Activated CD4-positive, alpha-beta T cell treated with anti-CD3 and anti-CD28 coated beads, Interleukin-2, amount 10 ng/mL, durations not matched to agents 24 days and 14 days (primary cell): ENCODE data around the gene CDK9. TPM values are rescaled to one million over a fixed set of nuclear protein-coding genes. Genes with fewer than 3 reads are reported as not detected.

ENCODE experiments used
- DNase-seq: peaks from one replicate; pipeline ENCODE4 v3.0.0; 2022
- H3K27ac Mint-ChIP-seq: one replicate; pipeline ENCODE4 v1.8.0; 2022; ENCODE audit warnings: mild to moderate bottlenecking, mixed read lengths
- H3K27me3 Mint-ChIP-seq: one replicate; pipeline ENCODE4 v1.8.0; 2022; ENCODE audit warnings: mixed read lengths
- H3K36me3 Mint-ChIP-seq: one replicate; pipeline ENCODE4 v1.8.0; 2022; ENCODE audit warnings: low read depth, mild to moderate bottlenecking, mixed read lengths
- H3K4me1 Mint-ChIP-seq: one replicate; pipeline ENCODE4 v1.8.0; 2021; ENCODE audit warnings: mixed read lengths
- H3K4me3 Mint-ChIP-seq: one replicate; pipeline ENCODE4 v1.8.0; 2022; ENCODE audit warnings: mild to moderate bottlenecking, moderate library complexity, mixed read lengths
- H3K9me3 Mint-ChIP-seq: one replicate; pipeline ENCODE4 v1.8.0; 2021; ENCODE audit warnings: mixed read lengths
- intact Hi-C: fragments of 100-400 bp; cut with micrococcal nuclease; formaldehyde crosslinking; loops from one replicate; pipeline ENCODE4 v1.15.1; 2023
- total RNA-seq: library from RNA; stranded (reverse); gene quantifications from 2 replicates; pipeline ENCODE4 v1.2.3, GENCODE V29; 2022

The CDK9 gene
- total RNA-seq, 1 donor from 2014 or later = 96.4 TPM

DNA sequence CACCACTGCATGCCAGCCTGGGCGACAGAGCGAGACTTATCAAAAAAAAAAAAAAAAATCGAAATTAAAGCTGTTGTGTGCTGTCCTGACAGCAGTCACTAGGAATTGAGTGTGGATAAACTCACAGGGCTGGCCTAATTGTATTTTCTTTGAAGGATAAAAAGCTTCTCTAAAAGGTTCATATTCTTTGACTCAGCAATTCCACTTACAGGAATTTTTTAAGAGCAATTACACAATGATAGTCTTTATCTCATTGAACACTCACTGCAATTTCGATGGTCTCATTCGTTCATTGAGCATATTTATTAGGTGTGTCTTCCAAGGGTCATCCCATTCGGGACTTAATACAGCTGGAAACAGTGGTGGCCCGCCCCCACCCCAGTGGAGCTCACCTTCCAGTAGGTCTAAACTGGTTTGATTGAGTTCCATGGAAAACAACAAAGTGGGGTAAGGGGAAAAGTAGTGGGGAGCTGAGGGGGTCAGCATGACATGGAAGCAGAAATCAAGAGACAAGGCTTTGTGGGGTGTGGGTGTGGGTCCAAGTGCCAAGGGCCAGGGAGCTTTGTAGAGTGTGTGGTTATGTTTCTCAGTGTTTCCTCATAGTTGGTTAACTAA is 6.7 kb downstream of the CDK9 start:
- Mint-ChIP-seq H3K4me1 (peaks cover 34% of the 10 kb centered on the region), H3K27ac (peak overlapping the region; percentile 47), H3K36me3 (peaks cover 46% of the 10 kb centered on the region), H3K9me3 (no peaks in the 10 kb centered on the region), H3K4me3 (no peak overlapping the region), H3K27me3 (no peaks in the 10 kb centered on the region)
- no peak for DNase-seq
- intact Hi-C loops = no loop called here

DNA sequence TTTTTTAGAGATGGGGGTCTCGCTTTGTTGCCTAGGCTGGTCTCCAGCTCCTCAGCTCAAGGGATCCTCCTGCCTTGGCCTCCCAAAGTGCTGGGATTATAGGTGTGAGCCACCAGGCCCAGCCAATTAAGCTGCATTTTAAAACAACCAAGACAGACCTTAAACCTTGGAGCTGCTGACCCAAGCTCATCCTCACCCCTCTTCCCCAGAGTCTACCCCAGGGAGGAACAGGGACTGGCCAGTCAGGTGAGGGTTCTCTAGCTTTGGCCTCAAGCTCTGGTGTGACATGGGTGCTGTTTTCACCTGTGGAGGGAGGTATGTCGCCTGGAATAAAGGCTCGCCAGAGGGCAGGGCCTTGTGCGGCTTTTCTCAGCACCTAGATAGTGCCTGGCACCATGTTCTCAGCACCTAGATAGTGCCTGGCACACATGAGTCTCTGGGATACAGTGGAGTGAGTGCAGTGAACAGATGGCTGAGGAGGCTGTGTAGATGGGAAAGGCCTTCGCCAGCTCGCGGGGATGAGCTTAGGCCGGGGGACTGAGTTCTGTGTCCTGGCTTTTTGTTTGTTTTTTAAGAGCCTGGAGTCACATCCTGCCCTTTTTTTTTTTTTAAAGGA is 7.4 kb downstream of the CDK9 start:
- no peak for DNase-seq
- Mint-ChIP-seq H3K27ac (no peak overlapping the region), H3K36me3 (peaks cover 42% of the 10 kb centered on the region), H3K27me3 (no peaks in the 10 kb centered on the region), H3K4me1 (peaks cover 33% of the 10 kb centered on the region), H3K9me3 (no peaks in the 10 kb centered on the region), H3K4me3 (no peak overlapping the region)
- intact Hi-C loops = no loop called here

DNA sequence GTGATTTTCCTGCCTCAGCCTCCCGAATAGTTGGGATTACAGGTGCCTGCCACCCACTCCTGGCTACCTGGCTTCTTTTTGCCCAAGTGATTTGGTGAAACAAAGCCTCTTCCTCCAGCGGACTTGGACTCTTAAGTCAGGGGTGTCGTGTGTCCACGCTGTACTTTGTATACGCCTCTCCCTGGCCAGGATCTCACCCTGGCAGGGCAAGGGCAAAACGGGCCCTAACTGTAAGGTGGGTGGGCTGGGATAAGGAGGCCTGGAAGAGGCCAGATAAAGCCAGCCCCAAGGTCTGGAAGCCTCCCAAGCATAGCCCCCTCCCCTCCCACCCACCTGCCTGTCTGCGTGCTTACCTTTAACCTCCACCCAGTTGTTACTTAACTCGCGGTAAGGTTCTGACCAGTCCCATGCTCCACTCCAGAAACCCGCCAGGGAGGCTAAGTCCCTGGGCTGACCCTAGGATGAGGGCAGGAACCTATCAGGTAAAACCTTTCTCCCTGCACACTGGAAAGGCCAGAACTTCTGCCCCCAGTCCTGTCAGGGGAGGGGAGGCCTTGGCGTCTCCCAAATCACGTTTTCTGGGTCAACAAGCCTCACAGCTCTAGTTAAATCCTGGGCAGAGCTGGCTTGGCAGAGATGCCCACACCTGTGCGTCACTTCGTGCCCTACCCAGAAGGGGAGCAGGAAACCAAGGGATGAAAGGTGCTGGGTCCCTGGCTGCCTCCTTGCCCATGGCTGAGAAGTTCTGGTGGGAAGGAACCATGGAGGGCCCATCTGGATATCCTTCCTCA is 8.4 kb downstream of the CDK9 start:
- Mint-ChIP-seq H3K27ac (no peak overlapping the region), H3K27me3 (no peaks in the 10 kb centered on the region), H3K4me1 (peaks cover 24% of the 10 kb centered on the region), H3K36me3 (peaks cover 33% of the 10 kb centered on the region), H3K9me3 (no peaks in the 10 kb centered on the region), H3K4me3 (no peak overlapping the region)
- intact Hi-C loops = no loop called here
- DNase-seq = no peak

DNA sequence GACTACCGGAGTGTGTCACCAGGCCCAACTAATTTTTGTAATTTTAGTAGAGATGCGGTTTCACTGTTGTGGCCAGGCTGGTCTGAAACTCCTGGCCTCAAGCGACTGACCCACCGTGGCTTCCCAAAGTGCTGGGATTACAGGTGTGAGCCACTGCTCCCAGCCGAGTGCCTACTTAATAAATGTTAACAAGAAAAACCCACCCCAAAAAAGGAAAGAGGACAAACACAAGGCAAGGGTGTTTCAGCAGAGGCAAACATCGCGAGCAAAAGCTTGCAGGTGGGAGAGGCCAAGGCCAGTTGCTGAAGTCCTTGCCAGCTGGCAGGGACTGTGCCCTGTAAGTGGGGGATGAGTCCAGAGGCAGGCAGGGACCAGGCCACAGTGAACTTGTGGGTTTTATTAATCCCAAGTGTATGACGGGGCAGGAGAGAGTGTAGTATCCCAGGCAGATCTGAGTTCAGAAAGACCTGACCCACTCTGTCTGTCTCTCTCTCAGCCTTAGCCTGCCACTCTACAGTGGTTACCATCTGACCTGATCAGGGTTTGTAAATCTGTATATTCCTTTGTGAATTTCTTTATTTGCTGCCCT is 10.5 kb downstream of the CDK9 start:
- Mint-ChIP-seq H3K27me3 (no peaks in the 10 kb centered on the region), H3K4me1 (peaks cover 25% of the 10 kb centered on the region), H3K4me3 (peak overlapping the region; percentile 70), H3K36me3 (peaks cover 16% of the 10 kb centered on the region), H3K27ac (peak overlapping the region; percentile 88), H3K9me3 (no peaks in the 10 kb centered on the region)
- no peak for DNase-seq
- intact Hi-C loops = no loop called here

DNA sequence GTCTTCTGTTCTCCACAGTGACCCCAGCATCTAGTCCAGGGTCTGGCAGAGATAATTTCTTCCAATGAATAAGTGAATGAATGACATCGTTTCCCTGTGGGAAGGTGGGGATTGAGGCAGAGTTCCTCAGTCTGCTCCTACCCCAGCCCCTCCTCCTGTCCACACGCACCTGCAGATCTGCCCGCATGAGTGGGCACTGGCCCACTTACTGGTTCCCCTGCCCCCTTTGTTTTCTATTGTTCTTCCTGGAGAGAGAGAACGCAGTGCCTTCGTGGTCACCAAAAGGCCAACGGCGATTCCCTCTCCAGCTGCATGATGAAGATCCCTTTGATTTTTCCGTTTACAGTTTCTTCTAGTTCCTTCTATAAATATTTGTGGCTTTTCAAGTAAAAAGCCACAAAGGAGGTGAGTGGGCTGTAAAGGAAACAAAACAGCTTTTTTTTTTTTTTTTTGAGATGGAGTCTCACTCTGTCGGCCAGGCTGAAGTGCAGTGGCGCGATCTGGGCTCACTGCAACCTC is 11.1 kb downstream of the CDK9 start:
- Mint-ChIP-seq H3K4me3 (peak overlapping the region; percentile 70), H3K27me3 (no peaks in the 10 kb centered on the region), H3K36me3 (peaks cover 14% of the 10 kb centered on the region), H3K9me3 (no peaks in the 10 kb centered on the region), H3K4me1 (peaks cover 28% of the 10 kb centered on the region), H3K27ac (peak overlapping the region; percentile 88)
- intact Hi-C loops = no loop called here
- no peak for DNase-seq

DNA sequence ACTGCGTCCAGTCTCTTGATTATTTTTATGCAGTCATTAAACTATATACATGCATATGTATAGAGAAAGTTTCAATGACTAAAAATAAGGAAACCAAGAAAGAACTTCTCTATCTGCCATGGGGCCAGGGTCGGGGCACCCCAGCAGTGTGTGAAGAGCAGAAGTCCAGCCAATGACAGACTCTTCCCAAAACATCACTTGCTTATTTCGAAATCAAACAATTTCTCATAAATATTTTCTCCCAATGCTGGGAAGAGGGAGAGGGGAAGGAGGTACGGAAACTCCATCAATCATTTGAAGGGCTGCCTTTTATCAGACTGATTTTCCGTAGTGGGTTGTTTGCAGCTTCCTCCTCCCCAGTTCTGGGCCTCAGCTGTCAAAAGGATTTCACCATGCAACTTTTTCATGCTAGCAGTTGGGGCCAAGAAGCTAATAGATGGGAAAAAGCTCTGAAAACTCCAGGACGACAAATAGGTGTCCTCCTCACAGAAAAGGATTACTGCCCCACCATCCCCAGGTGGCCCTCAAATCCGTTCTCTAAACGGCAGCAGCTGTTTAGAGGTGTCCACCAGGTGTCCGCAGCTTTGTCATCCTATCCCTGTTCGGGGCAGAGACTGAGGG is 16.2 kb downstream of the CDK9 start:
- Mint-ChIP-seq H3K27ac (peak overlapping the region; percentile 73), H3K4me1 (peaks cover 31% of the 10 kb centered on the region), H3K9me3 (no peaks in the 10 kb centered on the region), H3K27me3 (no peaks in the 10 kb centered on the region), H3K36me3 (peaks cover 17% of the 10 kb centered on the region), H3K4me3 (peak overlapping the region; percentile 99)
- DNase-seq = no peak
- intact Hi-C loops = loop anchor here (1.0 to 2.0 kb wide), 3 partner anchors 16 to 67 kb away; partner anchors contain the start of genes CDK9 and TOR2A

DNA sequence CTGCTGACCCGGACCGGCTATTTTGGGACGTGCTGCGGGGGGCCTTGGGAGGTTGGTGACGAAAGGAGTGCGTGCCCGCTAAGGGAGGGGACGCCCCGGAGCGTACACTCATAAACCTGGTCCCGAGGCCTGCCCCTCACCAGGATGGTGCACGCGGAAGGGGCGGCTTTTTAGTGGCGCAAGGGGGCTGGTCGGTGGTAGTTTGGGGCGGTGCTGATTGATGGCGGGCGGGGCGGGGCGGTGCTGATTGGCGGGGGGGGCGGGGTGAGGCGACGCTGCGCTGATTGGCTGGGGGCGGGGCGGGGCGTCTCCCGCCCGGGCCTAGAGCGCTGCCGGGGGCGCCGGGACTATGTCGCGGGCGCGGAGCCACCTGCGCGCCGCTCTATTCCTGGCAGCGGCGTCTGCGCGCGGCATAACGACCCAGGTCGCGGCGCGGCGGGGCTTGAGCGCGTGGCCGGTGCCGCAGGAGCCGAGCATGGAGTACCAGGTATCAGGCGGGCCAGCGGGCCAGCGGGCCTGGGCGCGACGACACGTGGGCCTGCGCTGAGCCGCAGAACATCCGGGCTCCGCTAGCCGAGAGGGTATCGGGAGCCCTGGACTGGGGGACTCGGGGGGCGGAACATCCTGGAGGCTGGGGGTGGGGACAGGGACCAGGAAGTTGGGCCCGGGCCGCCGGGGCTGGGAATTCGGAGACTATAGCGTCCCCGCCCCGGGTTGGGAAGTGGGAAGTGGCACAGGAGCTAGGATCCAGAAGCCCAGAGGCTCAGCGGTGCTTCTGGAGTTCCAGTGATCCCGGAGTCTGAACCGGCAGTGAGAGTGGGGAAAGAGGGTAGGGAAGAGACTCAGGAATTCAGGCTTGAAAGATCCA is 17.0 kb downstream of the CDK9 start, which contains the start of gene FPGS:
Gene FPGS (plus strand): TSS at position 307 of the 868 bp plus-strand sequence. CDS start 43 bp downstream, at position 350.
- intact Hi-C loops = loop anchor here (1.0 to 2.0 kb wide), 3 partner anchors 17 to 68 kb away; partner anchors contain the start of genes CDK9 and TOR2A
- Mint-ChIP-seq H3K36me3 (peaks cover 24% of the 10 kb centered on the region), H3K9me3 (no peaks in the 10 kb centered on the region), H3K27ac (peak within 1 kb of the TSS; percentile 97), H3K27me3 (no peaks in the 10 kb centered on the region), H3K4me3 (peak within 1 kb of the TSS; percentile 99), H3K4me1 (peaks cover 25% of the 10 kb centered on the region)
- peak; percentile 94 for DNase-seq

DNA sequence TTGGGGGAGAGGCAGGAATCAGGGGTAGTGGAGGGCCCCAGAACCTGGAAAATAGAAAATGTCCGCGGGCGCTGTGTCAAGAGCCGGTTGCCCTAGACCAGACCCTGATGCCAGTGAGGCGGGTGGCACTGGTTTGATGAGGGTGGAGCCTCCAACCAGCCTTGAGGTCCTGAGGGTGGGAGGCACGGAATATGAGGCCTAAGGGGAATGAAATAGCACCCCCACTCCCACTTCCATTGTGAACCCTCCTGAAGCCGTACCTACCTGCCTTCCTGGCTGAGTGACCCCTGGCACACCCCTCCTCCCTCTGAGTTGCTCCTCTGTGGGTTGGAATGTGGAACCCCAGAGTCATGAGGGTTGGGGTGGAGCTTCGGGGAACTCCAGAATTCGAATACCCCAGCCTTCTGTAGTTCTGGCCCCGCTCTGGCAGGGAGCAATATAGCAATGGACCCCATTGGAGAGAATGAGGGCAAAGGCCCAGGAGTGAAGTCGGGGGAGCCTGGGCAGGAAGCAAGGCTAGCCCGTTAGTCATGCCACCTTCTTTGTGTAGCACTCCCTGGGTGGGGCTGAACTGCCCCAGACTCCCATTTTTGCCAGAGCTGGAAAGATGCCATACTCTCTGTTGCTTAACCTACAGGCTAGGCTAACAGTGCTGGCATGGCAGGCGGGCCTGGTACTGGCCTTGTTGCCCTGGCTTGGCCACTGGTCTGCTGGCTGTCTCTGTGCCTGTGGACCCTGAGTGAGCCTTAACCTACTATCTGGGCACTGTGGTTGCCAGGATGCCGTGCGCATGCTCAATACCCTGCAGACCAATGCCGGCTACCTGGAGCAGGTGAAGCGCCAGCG is 17.9 kb downstream of the CDK9 start:
- H3K36me3 Mint-ChIP-seq = peaks cover 29% of the 10 kb centered on the region
- peak overlapping the region; percentile 99 for H3K4me3 Mint-ChIP-seq
- peaks cover 25% of the 10 kb centered on the region for H3K4me1 Mint-ChIP-seq
- H3K27me3 Mint-ChIP-seq = no peaks in the 10 kb centered on the region
- DNase-seq = peak; percentile 74
- H3K9me3 Mint-ChIP-seq = no peaks in the 10 kb centered on the region
- intact Hi-C loops = loop anchor here (2.0 kb wide), 1 partner anchor 33 kb away; no protein-coding TSS in a partner anchor
- H3K27ac Mint-ChIP-seq = peak overlapping the region; percentile 97

DNA sequence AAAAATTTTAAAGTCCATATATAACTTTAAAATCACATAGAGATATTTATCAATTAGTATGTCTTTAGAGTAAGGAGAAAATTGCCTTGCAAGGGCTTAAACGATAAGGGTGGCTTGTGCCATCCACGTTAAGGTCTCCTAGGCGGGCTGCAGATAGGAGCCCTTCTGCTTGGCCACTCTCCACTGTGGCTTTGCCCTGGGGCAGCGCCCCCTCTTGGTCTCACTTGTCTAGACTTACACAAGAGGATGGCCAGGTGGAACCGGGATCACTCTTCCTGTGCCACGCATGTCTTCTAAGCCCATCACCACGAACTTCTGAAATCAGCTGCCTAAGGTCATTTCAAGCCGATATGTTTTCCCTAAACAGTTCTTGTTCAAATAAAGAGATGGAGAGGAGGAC is 19.8 kb downstream of the CDK9 start:
- peak; percentile 75 for DNase-seq
- Mint-ChIP-seq H3K9me3 (no peaks in the 10 kb centered on the region), H3K4me3 (no peak overlapping the region), H3K27me3 (no peaks in the 10 kb centered on the region), H3K27ac (no peak overlapping the region), H3K4me1 (peaks cover 22% of the 10 kb centered on the region), H3K36me3 (peaks cover 41% of the 10 kb centered on the region)
- intact Hi-C loops = no loop called here

DNA sequence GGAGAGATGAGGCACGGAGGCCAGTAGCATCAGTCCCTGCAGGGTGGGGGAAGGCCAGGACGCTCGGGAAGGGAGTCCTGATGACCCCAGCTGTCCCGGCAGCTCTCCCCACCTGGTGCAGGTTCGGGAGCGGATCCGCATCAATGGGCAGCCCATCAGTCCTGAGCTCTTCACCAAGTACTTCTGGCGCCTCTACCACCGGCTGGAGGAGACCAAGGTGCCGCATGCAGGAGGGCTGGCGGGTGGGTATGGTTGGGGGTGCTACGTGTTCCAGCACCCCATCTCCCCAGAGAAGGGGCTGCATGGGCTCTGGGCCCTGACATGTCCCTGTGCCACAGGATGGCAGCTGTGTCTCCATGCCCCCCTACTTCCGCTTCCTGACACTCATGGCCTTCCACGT is 21.0 kb downstream of the CDK9 start:
- H3K27ac Mint-ChIP-seq = peak overlapping the region; percentile 45
- H3K4me1 Mint-ChIP-seq = peaks cover 16% of the 10 kb centered on the region

DNA sequence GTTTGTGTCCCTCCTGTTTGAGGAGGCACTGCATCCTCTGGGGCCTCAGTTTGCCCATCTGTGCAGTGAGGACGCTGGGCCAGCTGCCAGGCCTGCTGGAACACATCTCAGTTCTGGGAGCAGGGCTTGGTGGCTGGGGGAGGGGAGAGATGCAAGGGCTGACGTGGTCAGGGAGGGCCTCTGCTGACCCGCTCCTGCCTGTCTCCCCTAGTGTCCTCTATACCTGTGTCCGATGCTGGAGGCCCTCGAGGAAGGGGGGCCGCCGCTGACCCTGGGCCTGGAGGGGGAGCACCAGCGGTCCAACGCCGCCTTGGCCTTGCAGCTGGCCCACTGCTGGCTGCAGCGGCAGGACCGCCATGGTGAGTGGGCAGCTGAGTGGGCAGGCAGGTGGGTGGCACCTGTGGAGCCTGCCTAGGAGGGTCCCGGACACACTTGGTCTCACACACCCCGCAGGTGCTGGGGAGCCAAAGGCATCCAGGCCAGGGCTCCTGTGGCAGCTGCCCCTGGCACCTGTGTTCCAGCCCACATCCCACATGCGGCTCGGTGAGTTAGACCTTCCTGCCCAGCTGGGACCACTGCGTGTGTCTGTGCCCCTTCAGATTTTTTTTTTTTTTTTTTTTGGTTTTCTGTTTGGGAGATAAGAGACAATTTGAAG is 22.6 kb downstream of the CDK9 start:
- H3K9me3 Mint-ChIP-seq = no peaks in the 10 kb centered on the region
- H3K36me3 Mint-ChIP-seq = peaks cover 47% of the 10 kb centered on the region
- DNase-seq = no peak
- no peak overlapping the region for H3K27ac Mint-ChIP-seq
- intact Hi-C loops = no loop called here
- H3K4me1 Mint-ChIP-seq = peaks cover 10% of the 10 kb centered on the region
- H3K4me3 Mint-ChIP-seq = no peak overlapping the region
- no peaks in the 10 kb centered on the region for H3K27me3 Mint-ChIP-seq

More for the DNA sequence above, 21.0 kb downstream of the CDK9 start:
- Mint-ChIP-seq H3K27me3 (no peaks in the 10 kb centered on the region), H3K4me3 (no peak overlapping the region), H3K36me3 (peaks cover 47% of the 10 kb centered on the region), H3K9me3 (no peaks in the 10 kb centered on the region)
- DNase-seq = no peak
- intact Hi-C loops = no loop called here
